RWPE1 (cell line): ENCODE results near the gene CDON.
"Not testable (repeated sequence)": the region's sequence is repeated elsewhere in the genome, so short reads cannot be mapped to it uniquely, and the experiment has no call there.

Experiments used
- CTCF ChIA-PET: fragments of 350-600 bp; sonication (Branson Sonifier 250); formaldehyde crosslinking; extraction: SDS; loops from one replicate; lab custom pipeline; 2021; lab: Yijun Ruan, JAX
- POLR2A ChIA-PET: fragments of 400-600 bp; formaldehyde crosslinking; extraction: SDS; loops from one replicate; lab custom pipeline; 2020; ENCODE audit warnings: antibody characterized with exemption; ENCODE audit not compliant: low non-redundant PET; lab: Yijun Ruan, JAX
- DNase-seq: peaks from one replicate; pipeline ENCODE4 v3.0.0; 2012; ENCODE audit warnings: low spot score
- H3K27ac ChIP-seq: fragments of 450-650 bp; 2 replicates; pipeline ENCODE4 v1.5.1; 2017
- TF ChIP-seq, protein P1 (sequence below): fragments of 450-650 bp; conservative IDR thresholded peaks from 2 replicates; pipeline ENCODE4 v1.5.1; 2017; ENCODE audit warnings: low read depth, mild to moderate bottlenecking

The CDON gene

DNA sequence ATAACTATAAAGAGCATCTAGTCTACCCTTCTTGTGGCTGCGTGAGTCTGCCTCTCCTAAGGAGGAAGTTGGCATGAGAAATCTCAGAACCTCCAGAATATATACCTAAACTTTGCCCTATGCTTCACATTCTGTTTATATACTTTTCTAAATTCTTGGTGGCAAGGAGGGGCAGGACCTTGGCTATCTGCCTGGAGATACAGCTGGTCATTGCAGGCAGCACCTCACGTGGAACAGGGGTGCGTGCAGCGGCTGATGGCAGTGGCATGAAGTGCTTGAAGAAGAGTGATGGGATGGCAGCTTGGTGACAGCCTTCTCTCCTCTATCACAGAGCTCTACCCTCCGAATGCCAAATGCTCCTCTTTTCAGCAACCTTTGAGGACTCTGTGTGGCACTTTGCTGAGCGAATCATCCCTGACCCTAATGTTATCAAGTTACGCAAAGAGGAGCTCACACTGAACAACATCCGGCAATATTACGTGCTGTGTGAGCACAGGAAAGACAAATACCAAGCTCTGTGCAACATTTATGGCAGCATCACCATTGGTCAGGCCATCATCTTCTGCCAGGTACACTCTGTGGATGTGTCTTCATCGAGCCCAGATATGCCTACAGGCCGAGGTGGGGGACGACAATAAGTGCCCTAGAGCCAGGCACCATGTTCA lies 145.9 kb downstream of the CDON start:
- TF ChIP-seq, protein P1, sequence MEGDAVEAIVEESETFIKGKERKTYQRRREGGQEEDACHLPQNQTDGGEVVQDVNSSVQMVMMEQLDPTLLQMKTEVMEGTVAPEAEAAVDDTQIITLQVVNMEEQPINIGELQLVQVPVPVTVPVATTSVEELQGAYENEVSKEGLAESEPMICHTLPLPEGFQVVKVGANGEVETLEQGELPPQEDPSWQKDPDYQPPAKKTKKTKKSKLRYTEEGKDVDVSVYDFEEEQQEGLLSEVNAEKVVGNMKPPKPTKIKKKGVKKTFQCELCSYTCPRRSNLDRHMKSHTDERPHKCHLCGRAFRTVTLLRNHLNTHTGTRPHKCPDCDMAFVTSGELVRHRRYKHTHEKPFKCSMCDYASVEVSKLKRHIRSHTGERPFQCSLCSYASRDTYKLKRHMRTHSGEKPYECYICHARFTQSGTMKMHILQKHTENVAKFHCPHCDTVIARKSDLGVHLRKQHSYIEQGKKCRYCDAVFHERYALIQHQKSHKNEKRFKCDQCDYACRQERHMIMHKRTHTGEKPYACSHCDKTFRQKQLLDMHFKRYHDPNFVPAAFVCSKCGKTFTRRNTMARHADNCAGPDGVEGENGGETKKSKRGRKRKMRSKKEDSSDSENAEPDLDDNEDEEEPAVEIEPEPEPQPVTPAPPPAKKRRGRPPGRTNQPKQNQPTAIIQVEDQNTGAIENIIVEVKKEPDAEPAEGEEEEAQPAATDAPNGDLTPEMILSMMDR = no peak
- ChIA-PET POLR2A (no interaction called here), CTCF (interaction anchor here (0.6 to 1.1 kb wide), 2 partner anchors 11 to 145 kb away, joined by 3 to 4 read pairs; no protein-coding TSS in a partner anchor)
- DNase-seq = no peak
- H3K27ac ChIP-seq = no peak overlapping the region

DNA sequence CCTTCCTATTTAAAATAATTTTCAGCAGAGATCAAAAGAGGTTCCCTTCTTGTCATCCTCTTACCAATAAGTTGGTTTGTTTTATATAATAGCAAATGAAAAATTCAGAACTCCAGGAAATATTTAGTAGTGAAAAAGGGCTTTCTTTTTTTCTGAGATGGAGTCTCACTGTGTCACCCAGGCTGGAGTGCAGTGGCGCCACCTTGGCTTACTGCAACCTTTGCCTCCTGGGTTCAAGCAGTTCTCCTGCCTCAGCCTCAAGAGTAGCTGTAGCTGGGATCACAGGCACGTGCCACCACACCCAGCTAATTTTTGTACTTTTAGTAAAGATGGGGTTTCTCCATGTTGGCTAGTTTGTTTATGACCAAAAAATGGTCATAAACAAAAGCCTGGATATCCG lies 148.1 kb downstream of the CDON start:
- CTCF ChIA-PET, DNase-seq, POLR2A ChIA-PET, H3K27ac ChIP-seq: not testable (repeated sequence)

DNA sequence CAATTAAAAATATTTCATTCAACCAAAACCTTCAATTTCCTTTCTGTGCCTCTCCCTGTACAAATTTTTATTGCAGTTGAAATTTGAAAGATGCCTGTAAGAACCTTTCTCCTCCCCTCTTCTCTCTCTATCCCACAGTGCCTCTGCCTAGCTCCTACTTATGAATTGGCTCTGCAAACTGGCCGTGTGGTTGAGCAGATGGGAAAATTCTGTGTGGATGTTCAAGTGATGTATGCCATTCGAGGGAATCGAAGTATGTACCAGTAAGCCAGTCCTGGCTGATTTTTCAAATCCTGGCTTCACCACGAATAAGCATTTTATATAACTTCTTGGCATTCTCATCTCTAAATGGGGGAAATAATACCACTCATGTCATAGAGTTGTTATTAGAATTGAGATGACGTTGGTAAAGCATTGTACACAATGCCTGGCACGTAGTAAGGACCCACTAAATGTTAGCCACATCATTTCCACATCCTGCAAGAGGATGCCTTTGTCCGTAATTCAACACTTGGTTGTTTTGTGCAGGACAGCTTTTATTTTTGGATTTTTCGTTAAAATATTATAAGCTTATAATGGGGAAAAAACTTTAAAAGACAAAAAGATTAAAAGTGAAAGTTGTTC lies 152.3 kb downstream of the CDON start:
- POLR2A ChIA-PET = no interaction called here
- CTCF ChIA-PET = interaction anchor here (0.6 to 0.7 kb wide), 2 partner anchors 11 to 281 kb away, joined by 3 to 4 read pairs; no protein-coding TSS in a partner anchor
- H3K27ac ChIP-seq = no peak overlapping the region
- no peak for DNase-seq
- TF ChIP-seq, protein P1 = no peak
